SK-N-MC (cell line): ENCODE measurements around the gene NISCH.
"Not testable (repeated sequence)": the region's sequence is repeated elsewhere in the genome, so short reads cannot be mapped to it uniquely, and the experiment has no call there.

ENCODE experiments used
- DNase-seq: peaks from one replicate; pipeline ENCODE4 v3.0.0-alpha.2; 2011; ENCODE audit warnings: low read depth, low spot score
- H3K27ac ChIP-seq: fragments of 200-600 bp; sonication (generic); 2 replicates; pipeline ENCODE4 v1.5.1; 2016; ENCODE audit warnings: mixed run types
- H3K36me3 ChIP-seq: fragments of 200-600 bp; sonication (generic); 2 replicates; pipeline ENCODE4 v1.6.1; 2017; ENCODE audit warnings: antibody characterized with exemption, low read length, mixed read lengths; ENCODE audit not compliant: insufficient read depth
- H3K4me3 ChIP-seq: fragments of 200-600 bp; sonication (generic); 2 replicates; pipeline ENCODE4 v1.5.1; 2016
- H3K9ac ChIP-seq: fragments of 200-600 bp; sonication (generic); 2 replicates; pipeline ENCODE4 v1.8.0; 2017; ENCODE audit warnings: mixed run types, mixed read lengths; ENCODE audit not compliant: insufficient read length
- H3K9me3 ChIP-seq: fragments of 200-600 bp; sonication (generic); 2 replicates; pipeline ENCODE4 v1.6.1; 2017; ENCODE audit warnings: low read depth, mild to moderate bottlenecking, antibody characterized with exemption, low read length, moderate library complexity, mixed read lengths
- EZH2 ChIP-seq: fragments of 200-600 bp; sonication (generic); IDR thresholded peaks from one replicate; pipeline ENCODE4 v1.6.1; 2017; ENCODE audit warnings: antibody characterized with exemption
- FOXP2 ChIP-seq: optimal IDR thresholded peaks from 2 replicates; pipeline ENCODE3; 2011; ENCODE audit warnings: mild to moderate bottlenecking, moderate library complexity; ENCODE audit not compliant: insufficient read depth; ENCODE audit errors: extremely low read length, control extremely low read depth
- POLR2AphosphoS5 ChIP-seq: IDR thresholded peaks from 2 replicates; pipeline ENCODE4 v1.6.1; 2012; ENCODE audit warnings: mild to moderate bottlenecking, low read depth, low read length, borderline replicate concordance

NISCH gene

DNA sequence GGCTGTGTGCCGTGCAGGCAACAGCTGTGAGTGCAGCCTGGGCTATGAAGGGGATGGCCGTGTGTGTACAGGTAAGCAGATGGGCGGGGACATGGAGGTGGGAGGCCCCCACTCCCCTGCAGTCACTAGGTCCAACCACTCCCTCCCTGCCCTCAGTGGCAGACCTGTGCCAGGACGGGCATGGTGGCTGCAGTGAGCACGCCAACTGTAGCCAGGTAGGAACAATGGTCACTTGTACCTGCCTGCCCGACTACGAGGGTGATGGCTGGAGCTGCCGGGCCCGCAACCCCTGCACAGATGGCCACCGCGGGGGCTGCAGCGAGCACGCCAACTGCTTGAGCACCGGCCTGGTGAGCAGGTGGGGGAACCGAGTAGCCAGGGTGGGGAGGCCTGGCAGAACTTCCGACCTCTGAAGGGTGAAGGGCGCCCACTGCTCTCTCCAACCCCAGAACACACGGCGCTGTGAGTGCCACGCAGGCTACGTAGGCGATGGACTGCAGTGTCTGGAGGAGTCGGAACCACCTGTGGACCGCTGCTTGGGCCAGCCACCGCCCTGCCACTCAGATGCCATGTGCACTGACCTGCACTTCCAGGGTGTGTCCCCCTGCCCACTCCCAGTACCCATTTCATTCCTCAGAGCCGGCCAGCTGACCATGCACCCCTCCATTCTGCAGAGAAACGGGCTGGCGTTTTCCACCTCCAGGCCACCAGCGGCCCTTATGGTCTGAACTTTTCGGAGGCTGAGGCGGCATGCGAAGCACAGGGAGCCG is 66.7 kb downstream of the NISCH start:
- no peaks in the 10 kb centered on the region; the same call in 1 of the 2 replicates for H3K36me3 ChIP-seq
- no peak for DNase-seq
- H3K9ac ChIP-seq, result no peak overlapping the region
- no peak overlapping the region for H3K4me3 ChIP-seq
- no peaks in the 10 kb centered on the region for H3K9me3 ChIP-seq
- TF ChIP-seq EZH2, result no peak
- no peak for TF ChIP-seq FOXP2
- TF ChIP-seq POLR2AphosphoS5, result no peak
- no peak overlapping the region for H3K27ac ChIP-seq

DNA sequence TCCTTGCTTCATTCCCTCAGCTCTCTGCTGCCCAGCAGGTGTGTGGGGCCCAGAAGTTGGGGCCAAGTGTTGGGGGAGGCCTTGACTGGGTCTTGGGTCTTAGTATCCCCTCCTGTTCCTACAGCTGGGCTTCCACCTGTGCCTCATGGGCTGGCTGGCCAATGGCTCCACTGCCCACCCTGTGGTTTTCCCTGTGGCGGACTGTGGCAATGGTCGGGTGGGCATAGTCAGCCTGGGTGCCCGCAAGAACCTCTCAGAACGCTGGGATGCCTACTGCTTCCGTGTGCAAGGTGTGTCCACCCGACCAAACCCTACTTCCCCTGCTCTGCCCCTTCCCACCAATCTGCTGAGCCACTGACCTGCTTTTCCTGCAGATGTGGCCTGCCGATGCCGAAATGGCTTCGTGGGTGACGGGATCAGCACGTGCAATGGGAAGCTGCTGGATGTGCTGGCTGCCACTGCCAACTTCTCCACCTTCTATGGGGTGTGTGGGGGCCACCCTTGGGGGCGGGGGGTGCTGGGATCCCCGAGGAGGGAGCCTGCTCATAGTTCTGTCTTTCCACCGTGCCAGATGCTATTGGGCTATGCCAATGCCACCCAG is 67.3 kb downstream of the NISCH start:
- H3K36me3 ChIP-seq, result no peaks in the 10 kb centered on the region; the same call in 1 of the 2 replicates
- no peak overlapping the region for H3K27ac ChIP-seq
- TF ChIP-seq FOXP2, result no peak
- no peak for TF ChIP-seq EZH2
- TF ChIP-seq POLR2AphosphoS5, result no peak
- H3K9ac ChIP-seq, result no peak overlapping the region
- H3K4me3 ChIP-seq, result no peak overlapping the region
- DNase-seq, result no peak
- H3K9me3 ChIP-seq, result no peaks in the 10 kb centered on the region

DNA sequence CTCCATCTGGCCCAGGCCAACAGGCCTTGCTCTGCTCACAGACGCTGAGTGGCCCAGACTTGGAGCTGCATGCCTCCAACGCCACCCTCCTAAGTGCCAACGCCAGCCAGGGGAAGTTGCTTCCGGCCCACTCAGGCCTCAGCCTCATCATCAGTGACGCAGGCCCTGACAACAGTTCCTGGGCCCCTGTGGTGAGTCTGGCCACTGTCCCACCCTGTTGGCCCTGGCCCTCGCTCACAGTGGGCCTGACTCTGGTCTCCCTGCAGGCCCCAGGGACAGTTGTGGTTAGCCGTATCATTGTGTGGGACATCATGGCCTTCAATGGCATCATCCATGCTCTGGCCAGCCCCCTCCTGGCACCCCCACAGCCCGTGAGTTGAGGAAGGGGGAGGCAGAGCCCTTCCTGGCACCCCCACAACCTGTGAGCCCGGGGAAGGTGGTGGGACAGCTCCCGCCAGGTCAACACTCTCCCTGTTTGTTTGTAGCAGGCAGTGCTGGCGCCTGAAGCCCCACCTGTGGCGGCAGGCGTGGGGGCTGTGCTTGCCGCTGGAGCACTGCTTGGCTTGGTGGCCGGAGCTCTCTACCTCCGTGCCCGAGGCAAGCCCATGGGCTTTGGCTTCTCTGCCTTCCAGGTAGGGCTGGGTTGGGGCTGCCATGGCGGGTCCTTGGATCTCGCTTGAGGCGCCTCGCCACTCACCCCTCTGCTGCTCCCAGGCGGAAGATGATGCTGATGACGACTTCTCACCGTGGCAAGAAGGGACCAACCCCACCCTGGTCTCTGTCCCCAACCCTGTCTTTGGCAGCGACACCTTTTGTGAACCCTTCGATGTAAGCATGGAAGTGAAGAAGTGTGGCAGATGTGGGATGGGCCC is 68.2 kb downstream of the NISCH start:
- H3K36me3 ChIP-seq, result no peaks in the 10 kb centered on the region; the same call in 1 of the 2 replicates
- TF ChIP-seq POLR2AphosphoS5 (no peak), EZH2 (no peak), FOXP2 (no peak)
- no peak overlapping the region for H3K27ac ChIP-seq
- no peaks in the 10 kb centered on the region for H3K9me3 ChIP-seq
- H3K4me3 ChIP-seq, result no peak overlapping the region
- no peak for DNase-seq
- H3K9ac ChIP-seq, result no peak overlapping the region

DNA sequence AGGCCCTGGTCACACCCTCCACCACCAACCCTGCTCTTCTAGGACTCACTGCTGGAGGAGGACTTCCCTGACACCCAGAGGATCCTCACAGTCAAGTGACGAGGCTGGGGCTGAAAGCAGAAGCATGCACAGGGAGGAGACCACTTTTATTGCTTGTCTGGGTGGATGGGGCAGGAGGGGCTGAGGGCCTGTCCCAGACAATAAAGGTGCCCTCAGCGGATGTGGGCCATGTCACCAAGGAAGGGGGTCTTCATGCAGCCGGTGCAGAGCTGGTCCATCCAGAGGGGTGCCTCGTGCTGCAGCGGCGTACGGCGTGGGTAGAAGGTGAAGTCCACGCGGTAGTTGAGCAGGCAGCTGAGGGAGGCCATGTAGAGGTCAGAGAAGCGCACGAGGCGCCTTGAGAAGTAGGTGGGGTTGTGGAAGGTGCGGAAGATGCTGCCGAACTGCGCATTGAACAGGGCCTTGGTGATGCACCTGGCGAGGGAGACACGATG is 68.9 kb downstream of the NISCH start:
- no peak for TF ChIP-seq POLR2AphosphoS5
- no peak for TF ChIP-seq FOXP2
- no peak for TF ChIP-seq EZH2
- H3K9ac ChIP-seq, result no peak overlapping the region
- H3K27ac ChIP-seq, result no peak overlapping the region

DNA sequence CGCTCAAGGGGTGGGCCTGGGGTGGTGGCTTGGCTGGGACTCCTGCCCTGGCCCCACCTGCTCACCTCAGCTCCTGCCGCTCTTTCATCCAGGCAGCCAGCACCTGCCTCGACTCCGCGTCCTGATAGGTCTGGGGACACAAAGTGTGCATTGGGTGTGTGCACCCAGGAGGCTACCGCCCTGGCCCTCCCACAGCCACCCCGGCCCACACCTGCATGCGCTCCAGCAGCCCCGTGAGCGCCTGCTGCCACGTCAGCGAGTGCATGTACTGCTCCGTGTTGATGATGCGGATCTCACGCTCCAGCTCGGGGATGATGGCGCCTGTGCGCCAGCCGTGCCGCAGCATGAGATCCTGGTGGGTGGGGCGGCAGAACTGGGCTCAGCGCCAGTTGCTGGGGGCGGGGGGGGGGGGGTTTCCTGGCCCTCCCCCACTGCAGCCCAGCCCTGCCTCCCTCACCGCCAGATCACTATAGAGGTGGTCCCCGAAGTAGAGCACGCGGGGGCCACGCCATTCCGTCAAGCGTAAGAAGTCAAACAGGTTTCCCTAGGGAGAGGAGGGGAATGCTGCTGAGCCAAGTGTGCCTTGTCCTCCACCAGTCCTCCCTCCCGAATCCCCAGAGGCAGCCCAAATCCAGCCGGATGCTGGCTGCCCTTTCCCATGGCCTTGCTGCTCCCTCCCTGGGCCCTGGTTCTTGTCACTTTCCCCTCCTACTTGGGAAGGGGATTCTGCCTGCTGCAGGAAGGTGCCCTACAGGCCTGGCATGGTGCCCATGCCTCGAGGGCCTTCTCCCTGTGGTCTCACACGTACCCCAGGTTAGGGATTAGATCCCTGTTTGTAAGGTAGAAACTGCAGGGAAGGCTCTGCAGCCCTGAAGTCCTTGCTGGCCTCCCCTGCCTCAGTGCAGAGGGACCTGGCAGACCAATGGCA is 69.6 kb downstream of the NISCH start:
- TF ChIP-seq EZH2 (no peak), FOXP2 (peak; percentile 5), POLR2AphosphoS5 (no peak)
- DNase-seq, result no peak
- H3K27ac ChIP-seq, result no peak overlapping the region

More for the DNA sequence above, 68.9 kb downstream of the NISCH start:
- no peak overlapping the region for H3K4me3 ChIP-seq
- no peaks in the 10 kb centered on the region for H3K9me3 ChIP-seq
- no peak for DNase-seq
- no peaks in the 10 kb centered on the region; the same call in 1 of the 2 replicates for H3K36me3 ChIP-seq

DNA sequence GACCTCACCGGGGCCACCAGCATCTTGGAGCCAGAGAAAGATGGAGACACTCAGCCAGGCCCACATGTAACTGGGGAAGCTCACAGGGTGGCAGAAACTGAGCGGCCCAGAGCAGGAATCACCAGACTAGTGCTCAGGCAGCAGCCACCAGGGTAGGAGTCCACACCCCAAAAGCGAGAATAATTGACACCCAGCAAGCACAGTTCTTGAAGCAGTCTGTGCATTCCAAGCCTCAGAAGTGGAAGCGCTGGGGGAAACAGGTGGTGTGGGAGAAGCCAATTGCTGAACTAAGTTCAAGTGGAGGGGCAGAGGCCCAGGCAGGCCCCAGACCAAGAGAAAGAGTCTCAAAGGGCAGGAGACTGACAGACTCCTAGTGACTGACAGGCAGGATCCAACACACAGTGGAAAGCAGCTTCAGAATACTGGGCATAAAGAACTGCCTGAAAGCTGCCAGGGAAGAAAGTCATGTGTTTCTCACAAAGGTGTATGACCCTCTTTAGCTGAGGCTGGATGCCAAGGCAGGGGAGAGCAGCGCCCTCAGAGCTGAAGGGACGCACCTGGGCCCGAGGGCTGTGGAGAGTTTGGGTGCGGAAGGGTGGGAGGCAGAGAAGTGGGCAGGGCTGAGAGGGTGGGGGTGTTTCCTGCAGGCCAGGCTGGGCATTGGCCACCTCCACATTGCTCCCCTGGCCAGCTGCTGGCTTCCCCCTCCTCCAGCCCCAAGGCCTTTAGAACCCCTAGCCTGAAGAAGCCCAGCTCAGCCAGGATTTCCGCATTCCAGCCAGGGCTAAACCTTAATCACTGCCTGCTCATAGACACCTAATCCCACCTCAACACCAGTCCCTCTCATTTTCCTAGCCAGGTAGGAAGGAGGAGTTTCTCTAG is 70.5 kb downstream of the NISCH start:
- H3K4me3 ChIP-seq, result no peak overlapping the region
- no peak overlapping the region for H3K9ac ChIP-seq
- 0 out of 2 replicates have a peak overlapping the region, but pooled peaks have one; percentile 25 for H3K27ac ChIP-seq
- H3K9me3 ChIP-seq, result no peaks in the 10 kb centered on the region
- no peaks in the 10 kb centered on the region; the same call in 1 of the 2 replicates for H3K36me3 ChIP-seq
- TF ChIP-seq EZH2, result no peak
- TF ChIP-seq FOXP2, result no peak
- TF ChIP-seq POLR2AphosphoS5, result no peak
- DNase-seq, result no peak

More for the DNA sequence above, 69.6 kb downstream of the NISCH start:
- no peaks in the 10 kb centered on the region for H3K9me3 ChIP-seq
- H3K36me3 ChIP-seq, result no peaks in the 10 kb centered on the region; the same call in 1 of the 2 replicates
- no peak overlapping the region for H3K9ac ChIP-seq
- no peak overlapping the region for H3K4me3 ChIP-seq

DNA sequence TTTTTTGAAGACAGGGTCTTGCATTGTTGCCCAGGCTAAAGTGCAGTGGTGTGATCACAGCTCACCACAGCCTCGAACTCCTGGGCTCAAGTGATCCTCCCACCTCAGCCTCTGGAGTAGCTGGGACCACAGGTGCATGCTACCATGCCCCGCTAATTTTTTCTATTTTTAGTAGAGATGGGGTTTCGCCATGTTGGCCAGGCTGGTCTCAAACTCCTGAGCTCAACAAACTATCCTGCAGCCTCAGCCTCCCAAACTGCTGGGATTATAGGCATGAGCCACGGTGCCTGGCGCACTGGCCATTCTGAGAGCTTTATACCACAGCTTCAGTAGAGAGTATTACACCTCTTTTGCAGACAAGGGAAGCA is 71.3 kb downstream of the NISCH start:
- not testable (repeated sequence) for H3K36me3 ChIP-seq, H3K4me3 ChIP-seq, DNase-seq, H3K9ac ChIP-seq, H3K27ac ChIP-seq, H3K9me3 ChIP-seq
